ENCODE results near the gene MAP3K20. TPM values are rescaled to one million over a fixed set of nuclear protein-coding genes. Genes with fewer than 3 reads are reported as not detected.
"Not testable (repeated sequence)": the region's sequence is repeated elsewhere in the genome, so short reads cannot be mapped to it uniquely, and the experiment has no call there.

MAP3K20 gene
- total RNA-seq = 35.3 TPM

DNA sequence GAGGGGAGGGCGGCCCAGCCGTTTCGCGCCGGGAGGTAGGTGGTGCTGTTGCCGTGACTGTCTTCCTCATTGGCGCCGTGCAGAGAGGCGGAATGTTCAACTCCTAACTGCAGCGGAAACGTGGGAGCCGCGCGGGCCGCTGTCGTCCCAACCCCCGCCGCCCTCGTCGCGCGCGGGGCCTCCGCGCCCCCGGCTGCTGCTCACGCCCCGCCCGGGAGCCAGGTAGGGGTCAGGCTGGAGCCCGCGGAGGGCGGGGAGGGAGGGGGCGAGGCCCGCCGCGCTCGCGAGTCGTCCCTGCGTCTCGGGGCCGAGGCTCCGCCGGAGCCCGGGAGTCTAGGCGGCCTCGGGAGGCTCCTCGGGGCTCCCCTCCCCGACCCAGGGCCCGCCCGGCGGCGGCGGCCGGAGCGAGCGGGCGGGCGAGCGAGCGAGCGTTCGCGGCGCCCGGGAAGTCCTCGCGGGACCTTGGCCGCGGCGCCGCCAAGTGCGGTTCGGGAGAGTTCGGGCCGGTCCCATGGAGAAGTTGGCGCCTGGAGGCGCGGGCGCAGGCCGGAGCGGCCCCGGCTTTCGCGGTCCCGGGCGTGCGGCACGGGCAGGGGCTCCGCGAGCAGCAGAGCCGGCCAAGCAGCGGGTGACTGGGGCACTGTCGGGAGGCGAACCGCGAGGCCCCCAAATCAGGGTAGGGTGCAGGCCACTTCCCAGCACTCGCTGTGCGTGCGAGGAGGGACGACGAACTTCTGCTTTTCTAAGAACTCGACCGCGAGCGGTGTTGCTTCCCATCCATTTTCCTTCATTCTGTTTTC is at the start of gene MAP3K20:
MAP3K20 (plus strand) TSS at position 66 of the 800 bp plus-strand sequence. CDS start 15,186 bp downstream, outside the sequence.
- peak within 1 kb of the TSS; percentile 66 for H3K4me3 ChIP-seq (ENCODE audit: low read length)
- H3K9me3 ChIP-seq (ENCODE audit: low read depth, low read length) = no peaks in the 10 kb centered on the region
- peaks cover 11% of the 10 kb centered on the region for H3K4me1 ChIP-seq (ENCODE audit: insufficient read depth, low read length)
- no peaks in the 10 kb centered on the region for H3K27me3 ChIP-seq (ENCODE audit: insufficient read depth, low read length)

DNA sequence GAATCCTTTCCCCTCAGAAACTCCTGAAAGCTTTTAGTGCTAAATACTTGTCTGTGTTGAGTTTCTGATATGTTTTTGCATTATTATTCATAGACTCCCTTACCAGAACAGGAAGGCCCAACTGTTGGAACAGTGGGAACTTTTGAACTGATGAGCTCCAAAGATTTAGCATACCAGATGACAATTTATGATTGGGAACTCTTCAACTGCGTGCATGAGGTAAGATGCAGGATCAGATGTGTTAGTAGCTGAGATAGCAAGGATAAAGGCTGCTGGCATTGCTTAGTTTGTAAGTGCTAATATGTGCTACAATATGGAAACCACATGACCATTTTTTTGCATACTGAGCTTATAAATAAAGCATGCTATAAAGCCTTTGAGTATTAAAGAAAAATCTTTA is 49.2 kb upstream of the MAP3K20 start:
- Histone ChIP-seq H3K9me3 (ENCODE audit: low read depth, low read length) (no peaks in the 10 kb centered on the region), H3K4me3 (ENCODE audit: low read length) (no peak overlapping the region), H3K27me3 (ENCODE audit: insufficient read depth, low read length) (no peaks in the 10 kb centered on the region), H3K4me1 (ENCODE audit: insufficient read depth, low read length) (no peaks in the 10 kb centered on the region)

GRCh38 chr2:173027181-173028128 is 48.2 kb upstream of the MAP3K20 start:
- Histone ChIP-seq H3K4me3 (ENCODE audit: low read length) (no peak overlapping the region), H3K4me1 (ENCODE audit: insufficient read depth, low read length) (no peaks in the 10 kb centered on the region), H3K27me3 (ENCODE audit: insufficient read depth, low read length) (no peaks in the 10 kb centered on the region), H3K9me3 (ENCODE audit: low read depth, low read length) (no peaks in the 10 kb centered on the region)

DNA sequence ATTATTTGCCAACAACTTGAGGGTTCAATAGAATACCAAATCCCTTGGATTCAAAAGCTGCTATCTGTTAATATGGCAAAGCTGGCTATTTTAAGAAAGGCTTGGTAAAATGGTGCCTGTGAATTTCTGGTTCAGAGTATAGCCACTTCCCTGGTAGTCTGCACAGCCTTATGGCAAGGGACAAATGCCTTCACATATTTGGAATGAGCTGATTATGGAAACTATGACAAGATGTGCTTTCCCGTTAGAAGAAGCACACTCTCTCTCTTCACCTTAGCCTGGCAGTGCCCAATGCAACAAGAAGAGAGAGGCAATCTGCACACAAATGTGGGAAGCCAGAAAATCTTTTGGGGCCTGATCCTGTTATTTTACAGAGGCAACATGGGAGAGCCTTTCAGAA is 47.5 kb upstream of the MAP3K20 start:
- Histone ChIP-seq H3K4me1 (ENCODE audit: insufficient read depth, low read length) (no peaks in the 10 kb centered on the region), H3K27me3 (ENCODE audit: insufficient read depth, low read length) (no peaks in the 10 kb centered on the region), H3K9me3 (ENCODE audit: low read depth, low read length) (no peaks in the 10 kb centered on the region), H3K4me3 (ENCODE audit: low read length) (no peak overlapping the region)

- H3K4me3 ChIP-seq (ENCODE audit: low read length) = no peak overlapping the region
- no peaks in the 10 kb centered on the region for H3K4me1 ChIP-seq (ENCODE audit: insufficient read depth, low read length)
- no peaks in the 10 kb centered on the region for H3K27me3 ChIP-seq (ENCODE audit: insufficient read depth, low read length)
- no peaks in the 10 kb centered on the region for H3K9me3 ChIP-seq (ENCODE audit: low read depth, low read length)
These were observed 47.0 kb upstream of the MAP3K20 start for GRCh38 chr2:173028671-173029070.

GRCh38 chr2:173030561-173031490 is 44.8 kb upstream of the MAP3K20 start:
- H3K4me3 ChIP-seq (ENCODE audit: low read length) = no peak overlapping the region
- H3K9me3 ChIP-seq (ENCODE audit: low read depth, low read length) = no peaks in the 10 kb centered on the region
- no peaks in the 10 kb centered on the region for H3K4me1 ChIP-seq (ENCODE audit: insufficient read depth, low read length)
- no peaks in the 10 kb centered on the region for H3K27me3 ChIP-seq (ENCODE audit: insufficient read depth, low read length)

DNA sequence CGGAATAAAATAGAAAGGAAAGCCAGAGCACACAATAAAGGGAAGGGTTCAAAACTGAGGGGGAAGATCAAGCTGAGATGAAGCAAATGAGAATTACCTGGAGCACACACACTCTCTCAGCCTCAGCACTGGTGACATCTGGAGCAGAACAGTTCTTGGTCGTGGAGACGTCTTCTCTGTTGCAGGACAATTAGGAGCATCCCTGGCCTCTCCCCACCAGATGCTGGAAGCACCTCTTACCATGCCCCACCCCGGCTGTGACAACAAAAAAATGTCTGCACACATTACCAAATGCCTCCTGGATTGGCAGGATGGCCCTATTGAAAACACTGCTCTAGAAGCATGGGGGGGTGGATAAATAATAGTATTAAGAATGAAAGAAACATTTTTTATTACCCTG is 43.6 kb upstream of the MAP3K20 start:
- Histone ChIP-seq H3K4me3 (ENCODE audit: low read length) (no peak overlapping the region), H3K9me3 (ENCODE audit: low read depth, low read length) (no peaks in the 10 kb centered on the region), H3K4me1 (ENCODE audit: insufficient read depth, low read length) (no peaks in the 10 kb centered on the region), H3K27me3 (ENCODE audit: insufficient read depth, low read length) (no peaks in the 10 kb centered on the region)

DNA sequence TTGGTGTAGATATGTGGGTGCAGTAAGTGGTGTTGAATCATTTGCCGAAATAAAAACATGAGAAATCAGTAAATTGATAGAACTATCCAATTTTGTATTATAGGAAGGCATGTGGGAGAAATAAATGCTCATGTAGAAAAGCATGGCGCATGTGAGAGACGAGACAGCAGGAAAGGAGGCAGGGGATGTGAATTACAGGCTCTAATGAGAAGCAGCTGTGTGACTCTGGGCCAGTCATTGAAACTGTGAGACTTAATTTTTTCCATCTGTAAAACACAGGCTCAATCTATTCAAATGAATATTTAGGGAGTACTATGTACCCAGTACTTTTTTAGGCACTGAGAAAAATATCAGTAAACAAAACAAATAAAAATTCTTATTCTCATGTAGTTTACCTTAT is 42.6 kb upstream of the MAP3K20 start:
- H3K4me1 ChIP-seq (ENCODE audit: insufficient read depth, low read length) = no peaks in the 10 kb centered on the region
- H3K9me3 ChIP-seq (ENCODE audit: low read depth, low read length) = no peaks in the 10 kb centered on the region
- H3K27me3 ChIP-seq (ENCODE audit: insufficient read depth, low read length) = no peaks in the 10 kb centered on the region
- no peak overlapping the region for H3K4me3 ChIP-seq (ENCODE audit: low read length)

DNA sequence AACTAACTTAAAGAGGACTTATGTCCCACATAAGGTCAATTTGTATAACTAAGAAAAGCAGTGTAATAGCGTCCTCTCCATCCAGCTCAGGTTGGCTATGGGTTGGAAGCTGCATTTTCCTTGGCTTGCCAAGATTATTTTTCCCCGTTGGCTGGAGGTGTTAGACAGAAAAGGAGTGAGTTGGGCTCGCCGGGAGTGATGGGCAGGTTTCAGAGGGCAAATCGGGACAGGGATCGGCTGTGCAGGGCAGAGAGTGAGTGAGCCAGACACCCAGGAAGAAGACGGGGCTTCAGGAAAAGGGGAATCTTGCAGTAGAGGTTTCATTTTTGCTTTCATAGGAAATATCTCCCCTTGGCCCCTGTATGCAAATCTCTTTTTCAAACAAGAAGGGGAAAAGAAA is 41.5 kb upstream of the MAP3K20 start:
- Histone ChIP-seq H3K27me3 (ENCODE audit: insufficient read depth, low read length) (no peaks in the 10 kb centered on the region), H3K4me1 (ENCODE audit: insufficient read depth, low read length) (no peaks in the 10 kb centered on the region), H3K4me3 (ENCODE audit: low read length) (no peak overlapping the region), H3K9me3 (ENCODE audit: low read depth, low read length) (no peaks in the 10 kb centered on the region)

- H3K4me3 ChIP-seq (ENCODE audit: low read length) = no peak overlapping the region
- no peaks in the 10 kb centered on the region for H3K4me1 ChIP-seq (ENCODE audit: insufficient read depth, low read length)
- no peaks in the 10 kb centered on the region for H3K27me3 ChIP-seq (ENCODE audit: insufficient read depth, low read length)
- H3K9me3 ChIP-seq (ENCODE audit: low read depth, low read length) = no peaks in the 10 kb centered on the region
These were observed 38.2 kb upstream of the MAP3K20 start for GRCh38 chr2:173037245-173038120.

- not testable (repeated sequence) for H3K9me3 ChIP-seq (ENCODE audit: low read depth, low read length)
These were observed 37.4 kb upstream of the MAP3K20 start for GRCh38 chr2:173038257-173038656.

DNA sequence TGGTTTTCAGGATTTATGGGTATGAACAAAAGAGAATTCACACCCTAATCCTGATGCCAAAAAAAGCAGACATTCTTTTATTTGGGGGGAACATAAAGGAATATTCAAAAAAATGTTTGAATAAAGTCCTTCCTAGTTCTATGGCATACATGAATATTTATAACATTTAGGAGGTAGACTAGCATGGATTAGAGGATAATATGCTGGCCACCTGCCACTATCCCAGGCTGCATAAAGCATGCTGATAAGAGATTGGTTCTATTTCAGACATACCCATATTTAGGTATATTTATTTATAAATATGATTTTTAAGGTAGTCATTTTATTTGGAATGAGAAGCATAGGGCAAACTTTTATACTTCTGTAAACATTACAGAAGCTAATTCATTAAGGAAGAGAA is 34.9 kb upstream of the MAP3K20 start:
- Histone ChIP-seq H3K27me3 (ENCODE audit: insufficient read depth, low read length) (no peaks in the 10 kb centered on the region), H3K4me3 (ENCODE audit: low read length) (no peak overlapping the region), H3K4me1 (ENCODE audit: insufficient read depth, low read length) (peaks cover 14% of the 10 kb centered on the region), H3K9me3 (ENCODE audit: low read depth, low read length) (no peaks in the 10 kb centered on the region)

More at GRCh38 chr2:173038257-173038656, 37.4 kb upstream of the MAP3K20 start:
- H3K27me3 ChIP-seq (ENCODE audit: insufficient read depth, low read length); H3K4me3 ChIP-seq (ENCODE audit: low read length); H3K4me1 ChIP-seq (ENCODE audit: insufficient read depth, low read length): not testable (repeated sequence)

DNA sequence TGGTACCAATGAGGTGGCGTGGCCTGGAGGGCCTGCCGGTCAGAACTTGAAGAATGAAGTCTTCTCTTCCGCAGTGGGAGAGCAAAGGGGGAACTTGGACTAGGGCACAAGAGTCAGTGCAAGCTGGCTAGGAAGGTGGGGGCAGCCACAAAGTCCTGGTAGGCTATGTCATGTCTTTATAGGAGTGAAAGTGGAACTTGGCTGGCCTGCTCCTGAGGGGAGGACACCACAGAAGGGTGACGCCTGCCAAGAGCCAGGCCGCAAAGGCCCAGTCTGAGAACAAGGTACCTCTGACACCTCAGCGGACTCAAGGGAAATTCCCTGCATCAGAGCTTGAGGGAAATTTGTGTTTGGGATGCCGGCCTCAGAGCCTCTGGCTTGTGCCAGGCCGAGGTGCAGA is 32.2 kb upstream of the MAP3K20 start:
- Histone ChIP-seq H3K9me3 (ENCODE audit: low read depth, low read length) (no peaks in the 10 kb centered on the region), H3K4me1 (ENCODE audit: insufficient read depth, low read length) (peaks cover 14% of the 10 kb centered on the region), H3K4me3 (ENCODE audit: low read length) (no peak overlapping the region), H3K27me3 (ENCODE audit: insufficient read depth, low read length) (no peaks in the 10 kb centered on the region)
